HG02610 (cell line): ENCODE data around the gene PDE1A.

Experiments used
- ATAC-seq: cut with Tn5 transposase; IDR thresholded peaks from one replicate; pipeline ENCODE4 v1.9.1; 2021; ENCODE audit warnings: mild to moderate bottlenecking, moderate library complexity; ENCODE audit not compliant: unreplicated experiment

PDE1A gene

DNA sequence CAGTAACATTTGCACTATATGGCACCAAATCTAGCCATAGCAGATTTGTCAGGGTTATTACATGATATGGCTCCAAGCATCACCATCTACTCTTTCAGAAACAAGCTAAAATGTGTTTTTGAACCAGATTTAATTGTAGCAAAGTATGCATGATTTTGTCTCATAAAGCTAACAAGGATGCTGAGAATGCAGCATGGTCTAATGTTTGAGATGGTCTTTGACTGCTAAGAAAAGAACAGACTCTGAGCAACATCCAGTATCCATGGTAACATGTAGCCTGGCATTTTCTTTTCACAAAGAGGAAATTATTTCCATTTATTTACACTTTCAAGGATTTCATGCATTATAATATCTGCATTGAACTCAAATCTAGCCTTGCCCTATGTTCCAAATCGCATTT lies 206.5 kb downstream of the PDE1A start:
- ATAC-seq, result no peak

GRCh38 chr2:182210669-182211068 lies 216.2 kb downstream of the PDE1A start:
- no peak for ATAC-seq

DNA sequence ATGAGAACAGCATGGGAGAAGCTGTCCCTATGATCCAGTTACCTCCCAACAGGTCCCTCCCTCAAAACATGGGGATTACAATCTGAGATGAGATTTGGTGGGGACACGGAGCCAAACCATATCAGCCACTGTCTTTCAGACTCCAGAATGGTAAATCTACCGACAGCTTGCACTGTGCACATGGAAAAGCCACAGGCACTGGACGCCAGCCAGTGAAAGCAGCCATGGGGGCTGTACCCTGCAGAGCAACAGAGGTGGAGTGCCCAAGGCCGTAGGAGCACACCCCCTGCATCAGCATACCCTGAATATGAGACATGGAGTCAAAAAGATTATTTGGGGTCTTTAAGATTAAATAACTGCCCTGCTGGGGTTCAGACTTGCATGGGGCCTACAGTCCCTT lies 218.4 kb downstream of the PDE1A start:
- ATAC-seq, result no peak

GRCh38 chr2:182207049-182207746 lies 219.6 kb downstream of the PDE1A start:
- ATAC-seq, result no peak

- no peak for ATAC-seq
These were observed 229.3 kb downstream of the PDE1A start for GRCh38 chr2:182197529-182197928.

- no peak for ATAC-seq
These were observed 233.5 kb downstream of the PDE1A start for GRCh38 chr2:182193291-182193690.

DNA sequence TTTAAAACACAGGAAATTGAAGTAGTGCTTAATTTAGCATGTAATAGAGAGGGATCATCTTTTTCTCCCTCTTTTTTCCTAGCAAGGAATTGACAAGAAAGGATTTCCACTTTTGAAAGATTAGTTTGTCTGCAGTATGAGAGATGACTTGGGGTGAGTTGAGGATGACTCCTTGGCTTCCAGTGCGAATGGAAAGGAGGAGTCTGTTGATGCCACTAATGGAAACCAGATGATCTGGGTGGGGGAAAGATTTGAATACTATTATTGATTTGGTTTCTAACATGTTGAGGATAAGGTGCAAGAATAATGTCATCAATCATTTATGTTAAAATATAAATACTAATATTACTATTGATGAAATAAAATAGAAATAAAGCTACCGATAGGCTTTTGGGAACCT lies 235.8 kb downstream of the PDE1A start:
- ATAC-seq, result no peak

- ATAC-seq, result no peak
These were observed 239.7 kb downstream of the PDE1A start for GRCh38 chr2:182187130-182187529.

DNA sequence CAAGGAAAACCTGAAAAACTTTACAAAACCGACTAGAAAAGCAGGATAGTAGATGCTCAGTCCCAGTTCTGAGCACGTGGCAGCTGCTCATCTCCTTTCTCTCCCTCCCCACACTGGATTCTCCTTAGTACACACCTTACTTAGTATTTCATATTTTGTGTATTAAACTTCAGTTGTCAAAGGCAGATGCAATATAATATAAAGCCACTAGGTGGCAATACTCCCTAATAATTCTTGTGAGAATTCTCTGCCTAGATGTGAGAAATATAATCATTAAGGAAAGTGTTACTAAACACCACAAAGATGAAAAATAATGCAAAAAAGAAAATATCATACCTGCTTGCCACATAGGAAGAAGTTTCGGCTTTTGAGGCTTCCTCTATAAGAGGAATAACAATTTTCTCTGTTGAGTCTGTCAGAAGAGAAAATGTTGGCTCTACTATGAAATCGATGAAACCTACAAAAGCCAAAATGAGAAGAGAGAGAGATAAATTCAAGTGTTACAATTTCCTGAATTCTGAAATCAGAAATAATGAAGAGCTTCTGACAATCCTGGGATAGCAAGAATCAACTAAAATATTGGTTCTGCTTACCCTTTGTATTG lies 240.6 kb downstream of the PDE1A start:
- ATAC-seq, result peak; percentile 73

DNA sequence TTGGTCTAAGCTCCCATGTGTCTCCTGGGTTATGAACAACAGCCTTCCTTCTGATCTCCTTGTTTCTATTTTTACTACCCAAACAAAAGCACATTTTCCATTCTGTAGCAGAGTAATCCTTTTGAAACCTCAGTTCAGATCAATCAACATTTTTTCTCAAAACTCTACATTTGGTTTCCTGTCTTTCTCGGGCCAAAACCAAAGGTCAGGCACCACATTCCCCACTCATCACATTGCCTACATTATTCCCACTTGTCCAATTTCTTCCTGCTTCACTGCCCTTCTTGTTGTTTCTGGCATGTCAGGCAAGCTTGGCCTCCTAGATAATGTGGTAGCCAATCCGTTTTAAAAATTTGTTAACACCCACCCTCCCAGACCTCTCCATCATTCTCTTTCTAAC lies 244.4 kb downstream of the PDE1A start:
- no peak for ATAC-seq

GRCh38 chr2:182181381-182181780 lies 245.5 kb downstream of the PDE1A start:
- ATAC-seq, result no peak

GRCh38 chr2:182179176-182179575 lies 247.7 kb downstream of the PDE1A start:
- ATAC-seq, result no peak

- ATAC-seq, result no peak
These were observed 252.8 kb downstream of the PDE1A start for GRCh38 chr2:182173944-182174622.

- ATAC-seq, result no peak
These were observed 256.5 kb downstream of the PDE1A start for GRCh38 chr2:182170341-182170740.

DNA sequence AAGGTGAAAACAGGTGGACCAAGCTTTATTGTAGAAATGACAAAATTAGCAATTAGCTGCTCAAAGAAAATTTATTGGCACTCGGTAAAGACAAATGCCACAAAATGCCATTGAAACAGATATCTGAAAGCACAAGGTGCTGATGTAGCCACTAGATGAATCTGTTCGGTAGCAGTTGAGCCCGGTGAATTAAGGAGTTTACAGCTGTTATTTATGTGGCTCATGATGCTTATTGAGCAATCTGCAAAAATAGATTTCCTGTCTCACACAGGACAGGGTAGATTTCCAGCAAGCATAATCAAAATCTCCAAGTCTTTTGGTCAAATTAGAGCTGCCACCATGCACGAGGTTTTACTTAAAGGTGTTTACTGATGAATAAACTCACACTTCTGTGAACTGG lies 259.0 kb downstream of the PDE1A start:
- ATAC-seq, result no peak

DNA sequence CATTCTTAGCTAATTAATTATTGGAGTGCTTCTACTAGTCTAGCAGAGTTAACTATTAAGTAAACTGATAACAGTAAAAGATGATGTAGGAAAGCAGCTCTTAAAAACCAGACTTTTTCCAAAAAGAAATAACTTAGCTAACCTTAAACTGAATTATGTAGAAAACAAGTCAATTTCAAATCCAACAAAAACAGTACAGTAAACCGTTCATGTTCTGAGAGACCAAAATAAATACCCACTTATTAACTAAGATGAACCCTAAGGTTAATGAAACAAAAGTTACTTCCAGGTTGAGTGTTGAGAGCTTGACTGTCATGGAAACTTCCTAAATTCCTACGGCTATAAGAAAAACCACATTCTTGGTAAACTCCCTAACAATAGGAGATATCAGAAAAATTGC lies 260.0 kb downstream of the PDE1A start:
- ATAC-seq, result no peak

DNA sequence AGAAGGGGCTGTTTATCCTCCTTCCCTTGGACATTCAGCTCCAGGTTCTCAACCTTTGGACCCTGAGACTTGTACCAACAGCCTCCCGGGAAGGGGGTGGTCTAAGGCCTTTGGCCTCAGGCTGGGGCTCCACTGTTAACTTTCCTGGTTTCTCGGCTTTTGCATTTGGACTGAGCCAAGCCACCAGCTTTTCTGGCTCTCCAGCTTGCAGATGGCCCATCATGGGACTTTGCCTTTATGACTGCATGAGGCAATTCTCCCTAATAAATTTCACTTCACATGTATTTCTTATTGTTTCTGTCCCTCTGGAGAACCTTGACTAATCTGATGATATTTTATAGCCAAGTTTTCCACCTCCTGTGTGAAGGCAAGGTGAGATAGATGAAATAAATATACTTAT lies 260.4 kb downstream of the PDE1A start:
- no peak for ATAC-seq

- no peak for ATAC-seq
These were observed 261.6 kb downstream of the PDE1A start for GRCh38 chr2:182165202-182165601.

GRCh38 chr2:182164686-182165085 lies 262.1 kb downstream of the PDE1A start:
- no peak for ATAC-seq

GRCh38 chr2:182163878-182164277 lies 263.0 kb downstream of the PDE1A start:
- ATAC-seq, result no peak

- ATAC-seq, result no peak
These were observed 278.5 kb downstream of the PDE1A start for GRCh38 chr2:182148344-182148743.

DNA sequence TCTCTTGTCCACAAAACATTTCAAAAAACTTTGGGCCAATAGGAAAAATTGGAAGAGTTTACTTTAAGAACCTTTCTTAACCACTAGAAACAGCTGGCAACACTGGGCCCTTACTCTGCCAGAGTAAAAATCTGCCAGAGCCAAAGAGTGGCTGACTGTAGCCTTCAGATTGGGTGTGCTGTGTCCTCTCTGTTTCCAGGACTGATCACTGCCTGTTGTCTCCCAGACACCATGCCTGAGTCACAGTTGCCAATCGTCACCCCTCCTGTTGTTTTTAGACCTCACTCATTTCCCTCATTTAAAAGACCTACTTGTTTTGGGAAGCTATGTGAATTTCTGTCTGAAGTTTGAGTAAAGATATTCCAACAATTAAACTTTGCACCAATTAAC lies 282.1 kb downstream of the PDE1A start:
- ATAC-seq, result no peak
